Vagina (tissue), 2 donors: ENCODE data around the gene ACAN. TPM values are rescaled to one million over a fixed set of nuclear protein-coding genes. Genes with fewer than 3 reads are reported as not detected.
A peak's percentile ranks its signal among the peaks of the same experiment; 100 is the strongest.

Source experiments
- DNase-seq, 2 donors: peaks; one replicate each; pipeline ENCODE4 v3.0.0-alpha.2; 2017; ENCODE audit errors: extremely low spot score in 2 of 2
- H3K27ac ChIP-seq: fragments of 200-600 bp; sonication (generic); one replicate; pipeline ENCODE4 v1.5.1; 2019
- H3K27me3 ChIP-seq: fragments of 200-600 bp; sonication (generic); one replicate; pipeline ENCODE4 v1.5.1; 2019
- H3K36me3 ChIP-seq, 2 donors: fragments of 200-600 bp; sonication (generic); one replicate each; pipeline ENCODE4 v1.5.1; 2017 to 2019
- H3K4me1 ChIP-seq: fragments of 200-600 bp; sonication (generic); one replicate; pipeline ENCODE4 v1.5.1; 2019
- H3K4me3 ChIP-seq, 2 donors: fragments of 200-600 bp; sonication (generic); 1 replicate in 1 of 2; 2 replicates in 1 of 2; pipeline ENCODE4 v1.5.1; 2016 to 2019
- H3K9me3 ChIP-seq: fragments of 200-600 bp; sonication (generic); one replicate; pipeline ENCODE4 v1.5.1; 2019
- CTCF ChIP-seq, 3 experiments: fragments of 450-650 bp in 2 of 3; fragments of 200-600 bp in 1 of 3; sonication (generic) in 1 of 3; IDR thresholded peaks; one replicate each; pipeline ENCODE4 v1.5.1; 2017 to 2019; ENCODE audit warnings: antibody characterized with exemption in 3 of 3, mild to moderate bottlenecking in 2 of 3, moderate library complexity in 2 of 3
- POLR2A ChIP-seq, 2 donors: fragments of 450-650 bp; IDR thresholded peaks; one replicate each; pipeline ENCODE4 v1.6.1; 2017; ENCODE audit warnings: antibody characterized with exemption in 2 of 2, mild to moderate bottlenecking in 2 of 2, moderate library complexity in 2 of 2
- POLR2AphosphoS5 ChIP-seq, 2 donors: sonication (generic); formaldehyde crosslinking; IDR thresholded peaks; one replicate each; pipeline ENCODE4 v1.9.0; 2017; ENCODE audit warnings: antibody characterized with exemption in 2 of 2, mild to moderate bottlenecking in 2 of 2, low read depth in 1 of 2; ENCODE audit not compliant: insufficient read depth in 1 of 2
- intact Hi-C: fragments of 100-400 bp; cut with DNase I; formaldehyde crosslinking; loops from one replicate; pipeline ENCODE4 v1.15.1; 2023
- total RNA-seq: library from RNA; depleted of rRNA; stranded (reverse); fragments of >200 nt; gene quantifications from one replicate; pipeline ENCODE4 v1.2.3, GENCODE V29; 2016

Gene ACAN
- total RNA-seq, 1 donor from 2014 or later = 2.0 TPM

GRCh38 chr15:88782465-88782864 lies 20.8 kb upstream of the ACAN start:
- no peak overlapping the region for H3K4me3 ChIP-seq
- H3K9me3 ChIP-seq = no peaks in the 10 kb centered on the region
- intact Hi-C loops = no loop called here
- H3K27me3 ChIP-seq = no peaks in the 10 kb centered on the region
- TF ChIP-seq POLR2A (IDR thresholded peaks at IDR 0.05) (no peak), POLR2AphosphoS5 (IDR thresholded peaks at IDR 0.05; ENCODE audit: insufficient read depth in 1 of 2, low read depth in 1 of 2) (no peak), CTCF (IDR thresholded peaks at IDR 0.05) (no peak)
- no peaks in the 10 kb centered on the region for H3K4me1 ChIP-seq
- no peaks in the 10 kb centered on the region for H3K36me3 ChIP-seq
- peak in 1 of 2 donors; percentile 52 for DNase-seq
- no peak overlapping the region for H3K27ac ChIP-seq

- intact Hi-C loops = no loop called here
- H3K36me3 ChIP-seq = no peaks in the 10 kb centered on the region
- TF ChIP-seq POLR2A (IDR thresholded peaks at IDR 0.05) = no peak
- TF ChIP-seq POLR2AphosphoS5 (IDR thresholded peaks at IDR 0.05; ENCODE audit: insufficient read depth in 1 of 2, low read depth in 1 of 2) = no peak
- no peak for TF ChIP-seq CTCF (IDR thresholded peaks at IDR 0.05)
- H3K4me1 ChIP-seq = no peaks in the 10 kb centered on the region
- no peaks in the 10 kb centered on the region for H3K9me3 ChIP-seq
- no peak overlapping the region for H3K4me3 ChIP-seq
- H3K27me3 ChIP-seq = no peaks in the 10 kb centered on the region
- peak in 1 of 2 donors; percentile 79 for DNase-seq
- H3K27ac ChIP-seq = no peak overlapping the region
These were observed 18.0 kb upstream of the ACAN start for GRCh38 chr15:88785217-88785616.

- Histone ChIP-seq H3K4me3 (no peak overlapping the region), H3K27ac (no peak overlapping the region), H3K9me3 (no peaks in the 10 kb centered on the region), H3K4me1 (no peaks in the 10 kb centered on the region), H3K27me3 (no peaks in the 10 kb centered on the region), H3K36me3 (no peaks in the 10 kb centered on the region)
- TF ChIP-seq CTCF (IDR thresholded peaks at IDR 0.05) (no peak), POLR2AphosphoS5 (IDR thresholded peaks at IDR 0.05; ENCODE audit: insufficient read depth in 1 of 2, low read depth in 1 of 2) (no peak), POLR2A (IDR thresholded peaks at IDR 0.05) (no peak)
- DNase-seq = peak in 1 of 2 donors; percentile 62
- intact Hi-C loops = no loop called here
These were observed 15.2 kb upstream of the ACAN start for GRCh38 chr15:88788036-88788435.

GRCh38 chr15:88788816-88789215 lies 14.4 kb upstream of the ACAN start:
- H3K4me1 ChIP-seq = no peaks in the 10 kb centered on the region
- no peaks in the 10 kb centered on the region for H3K36me3 ChIP-seq
- H3K9me3 ChIP-seq = no peaks in the 10 kb centered on the region
- DNase-seq = peak in 1 of 2 donors; percentile 29
- H3K4me3 ChIP-seq = no peak overlapping the region
- no peaks in the 10 kb centered on the region for H3K27me3 ChIP-seq
- H3K27ac ChIP-seq = no peak overlapping the region
- intact Hi-C loops = no loop called here
- TF ChIP-seq POLR2A (IDR thresholded peaks at IDR 0.05) (no peak), POLR2AphosphoS5 (IDR thresholded peaks at IDR 0.05; ENCODE audit: insufficient read depth in 1 of 2, low read depth in 1 of 2) (no peak), CTCF (IDR thresholded peaks at IDR 0.05) (no peak)

GRCh38 chr15:88790486-88790885 lies 12.8 kb upstream of the ACAN start:
- no peak for TF ChIP-seq POLR2A (IDR thresholded peaks at IDR 0.05)
- TF ChIP-seq CTCF (IDR thresholded peaks at IDR 0.05) = no peak
- TF ChIP-seq POLR2AphosphoS5 (IDR thresholded peaks at IDR 0.05; ENCODE audit: insufficient read depth in 1 of 2, low read depth in 1 of 2) = no peak
- intact Hi-C loops = no loop called here
- no peaks in the 10 kb centered on the region for H3K9me3 ChIP-seq
- no peak overlapping the region for H3K4me3 ChIP-seq
- H3K4me1 ChIP-seq = no peaks in the 10 kb centered on the region
- peak in 1 of 2 donors; percentile 67 for DNase-seq
- H3K27me3 ChIP-seq = no peaks in the 10 kb centered on the region
- H3K36me3 ChIP-seq = no peaks in the 10 kb centered on the region
- H3K27ac ChIP-seq = no peak overlapping the region
